AG04450 (cell line): ENCODE results near the gene GPR137. TPM values are rescaled to one million over a fixed set of nuclear protein-coding genes. Genes with fewer than 3 reads are reported as not detected.

Experiments
- CTCF ChIA-PET: fragments of 300-600, 350-600 bp; formaldehyde crosslinking; extraction: SDS; loops from one replicate; lab custom pipeline; 2022; ENCODE audit warnings: antibody characterized with exemption, inconsistent platforms; lab: Charles Lee
- POLR2A ChIA-PET: fragments of 350-600 bp; formaldehyde crosslinking; extraction: SDS; loops from one replicate; lab custom pipeline; 2021; ENCODE audit warnings: antibody characterized with exemption, inconsistent platforms; lab: Yijun Ruan, JAX
- DNase-seq: peaks from one replicate; pipeline ENCODE4 v3.0.0-alpha.2; 2011; ENCODE audit warnings: low read depth, low spot score
- H3K27ac ChIP-seq: one replicate; pipeline ENCODE4 v1.5.1; 2012; ENCODE audit warnings: low read depth, low read length, control low read depth
- H3K27me3 ChIP-seq: one replicate; pipeline ENCODE4 v1.6.0; 2012; ENCODE audit warnings: low read length; ENCODE audit not compliant: control insufficient read depth, insufficient read depth
- H3K4me3 ChIP-seq: 2 replicates; pipeline ENCODE4 v1.5.1; 2011; ENCODE audit warnings: mild to moderate bottlenecking, low read depth, low read length, control low read depth
- H3K9me3 ChIP-seq: 2 replicates; pipeline ENCODE4 v1.5.1; 2012; ENCODE audit warnings: low read length; ENCODE audit not compliant: control insufficient read depth, insufficient read depth
- CTCF ChIP-seq: IDR thresholded peaks from 2 replicates; pipeline ENCODE4 v1.5.1; 2011; ENCODE audit warnings: low read depth, low read length, control low read depth, inconsistent platforms
- polyA plus RNA-seq: library from polyadenylated mRNA; depleted of rRNA; stranded (reverse); fragments of >200 nt; gene quantifications from 2 replicates; pipeline ENCODE4 v1.2.3, GENCODE V29; 2011

GPR137 gene
- polyA plus RNA-seq, 1 experiment, result 12.4 TPM

- Histone ChIP-seq H3K27me3 (no peaks in the 10 kb centered on the region), H3K27ac (peak overlapping the region; percentile 21), H3K9me3 (peaks cover 4% of the 10 kb centered on the region; the same call in 1 of the 2 replicates), H3K4me3 (peak overlapping the region; percentile 84)
- no peak for TF ChIP-seq CTCF
- ChIA-PET CTCF (interaction anchor here (1.3 to 3.3 kb wide), 4 partner anchors 9 to 61 kb away, joined by 3 to 22 read pairs (median 7); partner anchors contain the start of gene ESRRA), POLR2A (interaction anchor here (0.8 to 1.1 kb wide), 2 partner anchors 27 to 58 kb away, joined by 3 read pairs; partner anchors contain the start of gene STIP1)
- DNase-seq, result no peak
Observed at GRCh38 chr11:64243236-64243854, 42.3 kb upstream of the GPR137 start.

- no peak overlapping the region for H3K27ac ChIP-seq
- no peak for TF ChIP-seq CTCF
- DNase-seq, result no peak
- H3K4me3 ChIP-seq, result peak overlapping the region; percentile 10; the same call in 1 of the 2 replicates
- POLR2A ChIA-PET, result no interaction called here
- CTCF ChIA-PET, result interaction anchor here (1.3 to 3.3 kb wide), 3 partner anchors 39 to 60 kb away, joined by 7 to 22 read pairs (median 7); partner anchors contain the start of gene ESRRA
- H3K27me3 ChIP-seq, result no peaks in the 10 kb centered on the region
- H3K9me3 ChIP-seq, result peaks cover 4% of the 10 kb centered on the region; the same call in 1 of the 2 replicates
Observed at GRCh38 chr11:64244107-64244506, 41.5 kb upstream of the GPR137 start.

- peak overlapping the region; percentile 77 for H3K27ac ChIP-seq
- TF ChIP-seq CTCF, result no peak
- DNase-seq, result no peak
- ChIA-PET CTCF (interaction anchor here (0.6 to 3.3 kb wide), 4 partner anchors 40 to 59 kb away, joined by 5 to 22 read pairs (median 7); no protein-coding TSS in a partner anchor), POLR2A (interaction anchor here (0.8 to 1.9 kb wide), 4 partner anchors 11 to 60 kb away, joined by 3 to 9 read pairs (median 6); partner anchors contain the start of genes ESRRA, FERMT3, NUDT22 and TRPT1)
- H3K4me3 ChIP-seq, result peak overlapping the region; percentile 98
- H3K9me3 ChIP-seq, result peaks cover 4% of the 10 kb centered on the region; the same call in 1 of the 2 replicates
- H3K27me3 ChIP-seq, result no peaks in the 10 kb centered on the region
Observed at GRCh38 chr11:64244966-64245365, 40.7 kb upstream of the GPR137 start.

GRCh38 chr11:64245401-64245796 lies 40.2 kb upstream of the GPR137 start:
- CTCF ChIA-PET, result interaction anchor here (0.6 to 3.3 kb wide), 4 partner anchors 41 to 59 kb away, joined by 5 to 22 read pairs (median 7); no protein-coding TSS in a partner anchor
- DNase-seq, result no peak
- Histone ChIP-seq H3K4me3 (peak overlapping the region; percentile 98), H3K9me3 (peaks cover 4% of the 10 kb centered on the region; the same call in 1 of the 2 replicates), H3K27me3 (no peaks in the 10 kb centered on the region), H3K27ac (peak overlapping the region; percentile 77)
- no peak for TF ChIP-seq CTCF
- POLR2A ChIA-PET, result interaction anchor here (0.5 to 1.9 kb wide), 7 partner anchors 11 to 1364 kb away, joined by 3 to 9 read pairs (median 4); partner anchors contain the start of genes ESRRA, FERMT3, NUDT22 and TRPT1
